Measurements from ENCODE around the gene CADPS.

Gene CADPS

DNA sequence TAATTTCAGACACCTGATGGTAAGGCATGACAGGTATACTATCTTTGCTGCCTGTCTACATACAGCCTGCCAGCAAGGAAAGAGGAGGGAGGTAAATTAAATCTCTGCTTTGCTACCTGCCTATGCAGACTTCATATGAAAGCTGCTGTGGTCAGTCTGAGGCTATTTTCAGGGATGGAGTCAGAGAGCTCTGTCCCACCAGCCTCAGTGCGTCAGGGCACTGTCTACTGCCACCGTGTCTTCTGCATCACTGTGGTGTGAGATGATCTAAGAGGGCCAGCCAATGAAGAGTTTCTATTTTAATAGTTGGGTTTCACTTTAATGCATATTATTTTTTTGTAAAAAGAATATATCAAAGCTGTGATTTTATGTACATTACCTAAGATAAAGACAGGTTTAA, 125.6 kb downstream of the CADPS start:
- DNase-seq (ENCODE audit: low read depth in 2 of 2), result no peak

DNA sequence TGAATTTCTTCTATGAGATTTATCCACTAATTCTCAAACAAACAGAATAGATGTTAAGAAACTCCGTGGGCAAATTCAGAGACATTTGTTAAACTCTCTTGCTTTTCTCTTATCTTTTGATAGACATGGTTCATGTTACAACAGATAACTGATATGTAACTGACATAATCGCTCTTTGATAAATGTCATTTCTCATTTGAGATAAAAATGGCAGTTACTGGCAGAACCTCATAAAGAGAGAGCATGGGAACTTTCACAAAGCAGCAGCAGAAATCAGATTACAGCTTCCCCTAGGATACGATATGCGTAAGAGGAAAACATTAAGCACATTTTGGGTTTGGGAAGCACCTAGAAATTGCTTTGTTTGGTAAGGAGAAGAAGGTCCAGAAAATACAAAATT, 126.1 kb downstream of the CADPS start:
- DNase-seq (ENCODE audit: low read depth in 2 of 2), result no peak

DNA sequence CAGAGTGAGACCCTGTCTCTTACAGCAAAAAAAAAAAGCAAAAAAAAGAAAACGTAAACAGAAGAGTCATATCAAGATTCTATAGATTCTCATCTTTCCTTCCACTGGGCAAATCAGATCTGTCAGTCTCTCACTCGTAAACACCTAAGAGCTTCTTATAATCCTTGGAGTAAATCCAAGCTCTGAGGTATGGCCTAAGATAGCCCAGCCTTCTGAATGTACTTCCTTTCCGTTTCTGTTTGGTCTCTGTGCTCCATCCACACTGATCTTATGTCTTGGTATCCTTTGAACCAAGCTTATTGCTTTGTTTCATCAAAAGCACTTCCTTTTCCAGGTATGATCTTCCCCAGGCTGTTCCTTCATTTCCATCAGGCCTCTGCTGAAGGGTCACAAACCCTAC, 137.8 kb downstream of the CADPS start:
- no peak for DNase-seq (ENCODE audit: low read depth in 2 of 2)

DNA sequence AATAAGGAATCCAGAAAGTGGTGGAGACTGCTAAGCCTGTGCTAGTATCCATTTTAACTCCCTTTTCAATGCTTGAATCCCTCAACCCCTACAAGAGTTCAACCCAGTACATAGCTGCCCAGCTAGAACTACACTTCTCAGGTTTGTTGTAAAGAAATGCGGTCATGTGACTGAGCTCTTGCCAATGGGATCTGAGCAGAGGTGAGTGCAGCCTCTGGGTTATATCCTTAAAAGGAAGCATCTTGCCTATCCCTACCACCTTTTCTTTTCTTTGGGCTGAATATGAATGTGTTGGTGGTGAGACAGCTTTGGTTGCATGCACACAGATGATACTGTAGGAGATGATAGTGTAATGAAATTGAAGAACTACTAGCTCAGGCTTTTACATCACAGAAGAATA, 139.7 kb downstream of the CADPS start:
- no peak for DNase-seq (ENCODE audit: low read depth in 2 of 2)

DNA sequence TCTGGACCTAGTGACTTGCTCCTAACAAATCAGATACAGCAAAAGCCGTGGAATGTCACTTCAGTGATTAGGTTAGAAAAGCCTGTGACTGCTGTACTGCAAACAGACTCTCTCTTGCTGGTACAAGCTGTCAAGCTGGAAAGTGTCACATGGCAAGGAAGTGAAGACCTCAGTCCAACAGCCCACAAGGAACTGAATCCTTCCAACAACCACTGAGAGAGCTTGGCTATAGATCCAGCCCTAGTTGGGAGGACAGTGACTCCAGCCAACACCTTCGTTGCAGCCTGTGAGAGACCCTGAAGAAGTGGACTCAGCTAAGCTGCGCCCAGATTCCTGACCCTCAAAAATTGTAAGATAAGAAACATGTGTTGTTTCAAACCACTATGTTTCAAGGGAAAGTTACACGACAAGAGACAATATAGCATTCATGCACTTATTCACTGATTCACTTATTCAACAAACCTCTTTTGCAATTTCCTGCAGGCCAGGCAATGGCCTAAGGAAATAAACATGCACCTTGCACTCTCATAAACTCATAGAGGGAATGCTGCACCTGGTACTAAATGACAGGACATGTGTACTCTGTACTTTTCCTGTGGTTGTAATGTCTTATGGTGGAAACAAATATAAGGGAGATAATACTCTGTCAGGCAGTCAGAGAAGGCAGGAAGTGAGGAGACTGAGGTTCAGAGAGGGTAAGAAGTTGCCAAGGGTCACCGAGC, 142.9 kb downstream of the CADPS start:
- DNase-seq (ENCODE audit: low read depth in 2 of 2), result no peak

DNA sequence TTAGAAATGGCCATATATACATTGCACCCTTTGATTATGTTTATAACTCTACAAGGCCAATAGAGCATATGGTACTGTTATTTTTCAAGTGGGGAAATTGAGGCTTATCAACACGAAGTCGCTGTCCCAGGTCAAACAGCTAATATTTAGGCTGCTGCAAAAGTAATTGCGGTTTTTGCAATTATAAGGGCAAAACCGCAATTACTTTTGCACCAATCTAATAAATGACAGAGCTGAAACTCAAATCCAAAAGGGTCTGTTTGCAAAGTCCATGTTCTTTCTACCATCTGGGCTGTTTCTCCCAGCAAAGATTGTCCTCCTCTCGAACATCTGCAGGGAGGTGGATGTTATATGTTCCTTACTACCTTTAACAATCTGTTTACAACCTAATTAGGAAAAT, 147.2 kb downstream of the CADPS start:
- DNase-seq (ENCODE audit: low read depth in 2 of 2), result no peak

DNA sequence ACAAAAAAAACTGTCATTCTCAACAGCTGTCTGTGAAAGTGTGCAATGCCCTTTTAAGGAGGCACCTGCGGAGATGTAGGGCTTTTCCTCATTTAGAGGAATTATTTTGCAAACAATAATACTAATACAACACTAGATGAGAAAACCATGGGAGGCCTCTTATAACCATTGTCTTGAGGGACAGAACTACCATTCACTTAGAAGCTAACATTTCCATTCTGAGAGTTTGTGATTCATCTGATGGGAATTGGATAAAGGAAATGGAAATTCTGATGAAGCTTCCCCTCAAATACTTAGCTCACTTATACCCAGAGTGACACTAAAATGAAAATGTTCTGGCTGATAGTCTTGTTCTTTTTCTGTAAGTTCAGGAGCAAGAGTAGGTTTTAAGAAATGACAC, 147.7 kb downstream of the CADPS start:
- DNase-seq (ENCODE audit: low read depth in 2 of 2), result peak; percentile 18 to 20

DNA sequence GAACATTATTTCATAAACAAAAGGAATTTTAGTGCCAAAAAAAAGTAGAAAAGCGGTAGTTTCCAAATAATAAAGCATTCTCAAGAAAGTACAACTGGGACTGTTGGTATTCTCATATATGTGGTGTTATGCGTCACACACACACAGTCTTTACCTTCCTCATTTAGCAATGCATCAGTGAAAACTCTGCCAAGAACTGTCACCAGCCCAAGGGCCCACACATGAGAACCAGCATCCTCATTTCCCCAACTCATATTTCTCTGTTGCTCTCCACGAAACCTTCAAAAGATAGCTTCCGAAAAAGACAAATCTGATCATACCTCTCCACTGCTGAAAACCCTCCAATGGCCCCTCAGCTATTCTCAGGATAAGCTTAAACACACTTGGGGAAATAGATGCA, 150.7 kb downstream of the CADPS start:
- no peak for DNase-seq (ENCODE audit: low read depth in 2 of 2)

DNA sequence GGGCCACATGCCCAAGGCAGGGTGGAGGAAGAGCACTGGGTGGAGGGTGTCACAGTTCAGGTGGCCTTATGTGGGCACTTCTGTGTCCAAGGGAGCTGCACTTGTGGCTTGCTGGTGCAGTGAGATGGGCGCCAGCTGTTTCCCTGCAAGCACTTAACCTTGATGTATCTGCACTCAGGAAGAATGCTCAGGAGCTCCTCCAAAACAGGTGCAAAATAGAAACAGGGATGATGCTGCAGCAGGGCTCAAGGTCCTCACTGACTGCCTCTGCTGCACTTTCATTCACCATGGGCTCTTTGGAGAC, 151.3 kb downstream of the CADPS start:
- no peak for DNase-seq (ENCODE audit: low read depth in 2 of 2)

DNA sequence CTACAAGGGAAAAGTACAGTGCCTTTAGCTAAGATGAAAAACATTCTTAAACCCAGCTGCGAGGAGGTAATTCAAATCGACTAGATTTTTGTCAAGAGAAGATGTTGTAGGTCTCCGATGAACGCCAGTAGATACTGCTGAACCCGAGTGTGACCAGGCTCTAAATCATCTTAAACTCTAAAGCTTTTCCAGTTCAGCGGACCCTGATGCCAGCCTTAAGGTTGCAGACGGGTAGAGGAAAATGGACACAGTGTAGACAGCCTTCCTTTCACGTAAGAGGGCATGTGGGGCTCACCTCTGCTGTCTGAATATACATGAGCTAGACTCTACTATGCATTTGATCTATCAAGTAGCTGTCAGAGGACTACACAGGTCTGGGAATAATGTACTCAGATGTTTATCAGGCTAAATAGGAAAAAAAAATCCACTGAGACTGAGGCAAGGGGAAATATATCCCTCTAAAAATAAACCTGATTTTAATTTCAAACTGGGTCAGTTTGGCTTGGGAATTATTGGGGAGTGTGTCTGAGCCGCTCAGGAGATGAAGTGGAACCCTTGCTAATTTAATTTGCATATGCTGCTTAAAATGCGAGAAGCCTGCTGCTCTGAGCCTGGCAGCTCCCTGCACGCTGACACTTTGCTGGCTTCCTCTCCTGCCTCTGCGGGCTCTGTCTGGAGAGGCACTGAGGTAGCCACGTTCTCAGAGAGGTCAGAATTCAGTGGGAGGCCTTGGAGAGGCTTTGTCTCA, 151.9 kb downstream of the CADPS start:
- DNase-seq (ENCODE audit: low read depth in 2 of 2), result no peak

DNA sequence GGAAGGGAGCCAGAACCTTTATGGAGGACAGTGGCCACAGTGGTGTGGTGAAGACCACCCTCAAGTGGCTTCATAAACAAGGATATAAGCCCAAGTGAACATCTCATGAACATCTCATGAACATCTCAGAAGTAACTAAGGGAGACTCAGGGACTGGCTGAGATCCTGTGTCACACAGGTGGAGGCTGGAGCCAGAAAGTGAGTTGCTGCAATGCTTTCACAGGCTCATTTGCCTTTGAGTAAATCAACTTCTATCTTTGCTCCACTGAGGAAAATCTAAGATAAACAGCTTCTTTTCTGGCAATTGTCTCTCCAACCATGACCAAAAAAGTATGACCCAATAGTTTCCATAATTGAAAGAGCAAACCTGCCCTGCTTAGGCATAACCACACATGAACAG, 152.9 kb downstream of the CADPS start:
- no peak for DNase-seq (ENCODE audit: low read depth in 2 of 2)

DNA sequence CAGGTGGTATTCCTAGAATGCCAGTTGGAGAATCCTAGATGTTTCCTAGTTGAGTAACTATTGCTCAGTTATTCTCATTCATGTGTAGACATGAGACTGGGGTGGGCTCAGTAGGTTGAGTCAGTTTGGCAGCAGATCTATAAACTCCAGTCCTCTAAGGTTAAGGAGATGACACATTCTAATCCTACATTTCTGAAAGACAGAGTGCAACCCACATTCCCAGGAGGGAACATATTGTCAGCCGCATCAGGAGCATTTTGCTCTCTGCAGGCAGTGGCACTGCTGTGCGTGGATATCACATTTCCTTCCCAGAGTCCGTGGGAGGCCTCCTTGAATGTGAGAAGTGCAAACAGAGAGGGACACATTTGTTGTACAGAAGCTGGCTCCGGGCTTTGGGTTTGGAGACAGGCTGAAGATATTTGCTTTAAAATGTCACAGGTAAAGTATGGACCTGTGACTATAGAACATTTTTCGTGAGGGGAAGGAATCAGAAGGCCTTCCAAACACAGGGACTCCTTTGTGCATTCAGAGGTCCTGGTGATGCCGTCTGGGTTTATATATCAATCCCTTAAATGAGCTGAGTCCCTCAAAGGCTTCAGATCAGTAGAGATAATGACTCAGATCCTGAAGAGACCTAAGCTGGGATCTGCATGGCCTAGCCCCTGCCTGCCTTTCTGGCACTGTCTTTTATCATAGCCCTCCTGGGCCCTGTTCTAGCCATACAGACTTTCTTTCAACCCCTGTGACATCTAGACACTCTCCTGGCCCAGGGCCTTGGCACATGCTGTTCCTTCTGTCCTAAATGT, 156.5 kb downstream of the CADPS start:
- DNase-seq (ENCODE audit: low read depth in 2 of 2), result peak in 1 of 2 experiments; percentile 13

DNA sequence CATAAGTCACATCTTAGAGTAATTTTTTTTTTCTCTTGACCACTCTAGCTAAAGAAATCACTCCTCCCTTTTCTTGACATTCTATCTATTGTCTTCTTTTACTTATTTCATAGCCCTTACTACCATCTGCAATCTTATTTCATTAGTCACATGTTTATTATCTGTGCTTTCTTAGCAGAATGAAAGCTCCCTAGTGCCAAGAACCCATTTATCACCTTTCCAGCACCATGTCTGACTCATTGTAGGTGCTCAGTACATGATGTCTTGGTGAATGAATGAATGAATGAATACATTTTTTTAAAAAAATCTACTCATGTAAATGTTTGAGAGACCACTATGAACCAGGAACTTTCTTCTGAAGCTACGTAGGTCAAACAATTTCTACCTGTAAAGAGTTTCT, 157.2 kb downstream of the CADPS start:
- no peak for DNase-seq (ENCODE audit: low read depth in 2 of 2)

DNA sequence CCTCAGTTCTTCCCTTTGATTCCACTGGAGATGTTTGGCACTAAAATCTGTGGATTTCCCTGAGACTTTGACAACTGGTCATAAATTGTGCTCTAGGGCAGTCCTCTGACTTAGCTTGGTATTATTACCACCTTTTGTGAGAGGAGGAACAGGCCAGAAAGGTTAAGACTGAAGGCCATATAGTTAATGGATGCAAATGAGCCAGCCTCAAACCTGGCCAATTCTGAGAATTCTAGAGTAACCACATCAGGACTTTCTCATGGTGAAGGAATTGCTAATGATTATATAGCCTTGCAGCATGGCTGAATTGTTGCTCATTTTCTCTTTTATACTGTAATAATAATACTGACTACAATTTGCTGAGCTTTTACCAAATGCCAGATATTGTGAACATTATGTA, 162.5 kb downstream of the CADPS start:
- DNase-seq (ENCODE audit: low read depth in 2 of 2), result peak; percentile 14 to 18

DNA sequence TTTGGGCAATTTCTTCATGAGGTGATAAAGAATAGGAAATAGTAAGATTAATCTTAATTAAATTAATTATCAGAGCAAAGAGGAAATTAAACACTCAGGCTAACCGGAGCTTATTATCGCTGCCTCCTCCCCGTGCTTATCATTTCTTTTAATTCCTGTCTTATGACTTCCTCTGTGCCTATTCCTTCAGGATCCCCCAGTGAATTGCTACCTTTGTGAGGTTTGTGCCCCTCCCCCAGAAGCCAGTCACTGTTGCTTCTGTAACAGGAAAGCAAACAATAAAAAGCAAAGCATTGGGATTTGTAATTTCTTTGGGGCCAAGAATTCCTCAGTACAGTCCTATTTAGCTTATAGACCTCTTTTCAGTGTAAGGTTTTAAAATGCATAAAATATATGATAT, 164.5 kb downstream of the CADPS start:
- DNase-seq (ENCODE audit: low read depth in 2 of 2), result no peak

DNA sequence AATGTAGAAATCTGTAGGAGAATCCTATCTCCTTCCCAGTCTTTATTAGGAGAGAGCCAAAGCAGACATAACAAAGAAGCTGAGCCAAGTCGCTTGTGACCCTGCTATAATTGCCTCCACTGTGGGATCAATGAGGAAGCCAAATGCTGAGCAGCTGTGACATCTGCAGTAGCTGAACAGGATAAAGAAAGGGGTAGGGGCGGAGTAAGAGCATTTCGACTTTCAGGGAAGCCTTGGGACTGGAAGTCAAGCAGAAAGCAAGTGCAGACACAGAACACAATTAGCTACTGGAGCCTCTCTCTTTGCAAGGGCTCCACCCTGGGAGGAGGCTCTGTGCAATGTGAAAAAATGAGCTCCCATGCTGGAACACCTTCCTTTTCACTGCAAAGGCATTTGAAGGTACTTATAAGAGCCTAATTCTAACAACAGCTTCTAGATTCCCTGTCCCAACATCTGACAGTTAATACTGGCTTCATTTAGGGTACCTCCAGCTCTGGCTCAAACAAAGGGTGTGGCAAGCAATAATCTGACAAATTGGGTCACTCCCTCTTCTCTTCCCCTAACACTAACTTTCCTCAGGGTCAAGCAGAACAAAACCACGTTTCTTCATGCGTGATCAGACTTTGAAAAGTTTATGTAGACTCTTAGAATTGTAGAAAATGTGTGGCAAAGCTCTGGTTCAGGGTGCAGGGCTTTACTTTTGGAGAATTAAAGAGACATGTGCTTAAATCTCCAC, 166.4 kb downstream of the CADPS start:
- DNase-seq (ENCODE audit: low read depth in 2 of 2), result no peak

DNA sequence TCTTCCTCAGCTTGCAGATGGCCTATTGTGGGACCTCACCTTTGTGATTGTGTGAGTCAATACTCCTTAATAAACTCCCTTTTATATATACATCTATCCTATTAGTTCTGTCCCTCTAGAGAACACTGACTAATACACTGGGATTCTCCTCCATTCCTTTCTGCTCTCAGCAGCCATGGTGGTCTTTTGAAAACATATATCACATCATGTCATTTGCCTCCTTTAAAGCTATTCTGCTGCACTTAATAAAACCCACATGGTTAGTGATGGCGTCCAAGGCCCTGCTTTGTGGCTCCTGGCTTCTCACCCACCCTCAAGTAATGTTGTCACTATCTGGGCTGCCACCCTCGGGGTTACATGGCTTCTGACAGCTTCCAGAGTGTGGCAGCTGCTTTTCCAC, 169.5 kb downstream of the CADPS start:
- DNase-seq (ENCODE audit: low read depth in 2 of 2), result no peak

DNA sequence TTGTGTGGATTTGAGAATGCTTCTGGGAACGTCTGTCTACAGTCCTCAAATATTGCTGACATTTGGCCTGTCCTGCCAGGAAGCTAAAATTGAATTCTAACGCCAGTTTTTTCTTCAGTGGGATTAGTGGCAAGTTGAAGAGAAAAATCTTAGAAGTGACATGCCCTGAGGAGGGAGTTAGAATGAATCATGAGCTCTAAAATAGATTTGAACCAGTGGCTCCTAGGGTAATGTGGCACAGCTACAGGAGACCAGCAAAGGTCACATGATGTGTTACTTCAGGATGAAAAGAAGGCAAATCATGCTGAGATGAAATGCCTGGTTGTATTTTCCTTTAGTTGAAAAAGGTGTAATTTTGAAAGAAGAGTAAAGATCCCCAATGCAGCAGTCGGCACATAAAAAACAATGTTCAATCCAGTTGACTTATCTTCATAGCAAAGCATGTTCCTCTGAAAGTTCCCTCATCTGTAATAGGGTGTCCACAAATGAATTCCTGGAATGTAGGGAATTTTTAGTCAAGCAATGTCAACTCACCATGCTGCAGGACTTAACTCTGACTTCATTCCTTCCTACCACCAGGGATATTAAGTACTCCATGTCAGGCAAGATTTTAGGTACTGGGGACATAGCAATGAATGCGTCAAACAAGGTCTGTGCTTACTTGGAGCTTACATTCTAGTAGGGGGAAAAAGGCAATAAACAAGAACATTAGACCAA, 171.6 kb downstream of the CADPS start:
- peak; percentile 13 to 17 for DNase-seq (ENCODE audit: low read depth in 2 of 2)

DNA sequence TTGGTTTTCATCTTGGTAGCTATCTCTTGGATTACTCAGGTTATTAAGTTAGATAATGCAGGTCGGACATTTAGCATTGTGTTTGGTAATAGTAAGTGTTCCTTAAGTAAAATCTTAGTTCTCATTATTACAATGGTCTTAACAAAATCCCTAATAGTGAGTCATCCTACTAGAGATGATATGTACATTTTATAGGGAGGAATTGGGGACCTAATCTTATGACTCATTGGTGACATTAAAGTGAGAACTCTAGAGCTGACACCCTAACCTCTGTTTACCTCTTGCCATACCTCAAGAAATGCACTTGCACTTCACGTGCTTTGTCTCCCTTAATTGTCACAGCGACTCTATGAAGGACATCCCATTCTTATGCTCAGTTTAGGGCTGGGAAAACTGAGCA, 174.9 kb downstream of the CADPS start:
- no peak for DNase-seq (ENCODE audit: low read depth in 2 of 2)

DNA sequence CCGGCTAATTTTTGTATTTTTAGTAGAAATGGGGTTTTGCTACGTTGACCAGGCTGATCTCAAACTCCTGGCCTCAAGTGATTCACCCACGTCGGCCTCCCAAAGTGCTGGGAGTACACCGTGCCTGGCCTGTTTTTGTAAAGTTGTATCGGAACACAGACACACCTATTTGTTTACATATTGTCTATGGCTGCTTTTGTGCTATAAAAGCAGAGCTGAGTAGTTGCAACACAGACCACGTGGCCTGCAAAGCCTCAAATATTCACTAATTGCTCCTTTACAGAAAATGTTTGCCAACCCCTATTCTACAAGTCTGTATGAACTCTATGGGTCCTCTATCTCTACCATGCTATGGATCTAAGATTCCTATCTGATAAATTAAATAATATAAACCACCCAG, 175.5 kb downstream of the CADPS start:
- no peak for DNase-seq (ENCODE audit: low read depth in 2 of 2)

DNA sequence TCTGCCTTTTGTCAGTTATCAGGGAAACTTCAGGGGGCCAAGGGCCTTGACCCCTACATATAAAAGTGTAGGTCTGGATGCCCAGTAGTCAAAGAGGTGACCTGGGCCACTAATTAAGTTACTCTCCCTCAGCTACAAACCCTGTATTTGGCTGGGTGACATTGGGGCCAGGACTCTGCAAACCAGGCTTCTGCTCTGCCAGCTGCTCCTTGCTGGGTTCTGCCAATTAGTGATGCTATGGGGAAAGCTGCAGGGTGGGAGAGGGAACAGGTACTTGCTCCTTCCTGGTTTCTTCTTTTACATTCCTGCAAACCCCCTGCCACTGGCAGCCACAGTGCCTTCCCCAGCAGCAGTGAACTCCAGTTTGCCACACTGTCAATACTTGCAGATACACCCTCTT, 179.2 kb downstream of the CADPS start:
- DNase-seq (ENCODE audit: low read depth in 2 of 2), result no peak

DNA sequence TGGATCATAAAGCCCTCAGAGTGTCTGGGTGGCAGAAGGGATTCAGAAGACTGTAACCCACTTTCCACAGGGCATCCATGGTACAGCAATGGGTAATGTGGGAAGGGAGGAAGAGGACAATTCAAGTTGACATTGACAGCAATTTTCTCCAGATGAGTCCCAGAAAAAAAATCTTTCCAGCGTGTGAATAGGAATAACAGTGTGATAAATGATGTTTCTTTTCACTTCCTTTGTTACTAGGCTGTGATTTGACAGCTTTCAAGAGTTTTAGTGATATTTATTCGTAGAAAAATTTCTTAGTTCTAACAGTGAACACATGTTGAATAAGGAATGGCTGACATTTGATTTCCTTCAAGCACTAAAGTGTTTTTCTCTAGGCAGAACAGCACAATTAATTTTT, 186.4 kb downstream of the CADPS start:
- DNase-seq (ENCODE audit: low read depth in 2 of 2), result no peak
